GM19043 (cell line): ENCODE data around the gene GATAD1.
A peak's percentile ranks its signal among the peaks of the same experiment; 100 is the strongest.
"Not testable (repeated sequence)": the region's sequence is repeated elsewhere in the genome, so short reads cannot be mapped to it uniquely, and the experiment has no call there.

Experiments used
- ATAC-seq: cut with Tn5 transposase; IDR thresholded peaks from one replicate; pipeline ENCODE4 v1.9.1; 2021; ENCODE audit warnings: low read depth; ENCODE audit not compliant: unreplicated experiment

The GATAD1 gene, protein sequence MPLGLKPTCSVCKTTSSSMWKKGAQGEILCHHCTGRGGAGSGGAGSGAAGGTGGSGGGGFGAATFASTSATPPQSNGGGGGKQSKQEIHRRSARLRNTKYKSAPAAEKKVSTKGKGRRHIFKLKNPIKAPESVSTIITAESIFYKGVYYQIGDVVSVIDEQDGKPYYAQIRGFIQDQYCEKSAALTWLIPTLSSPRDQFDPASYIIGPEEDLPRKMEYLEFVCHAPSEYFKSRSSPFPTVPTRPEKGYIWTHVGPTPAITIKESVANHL

DNA sequence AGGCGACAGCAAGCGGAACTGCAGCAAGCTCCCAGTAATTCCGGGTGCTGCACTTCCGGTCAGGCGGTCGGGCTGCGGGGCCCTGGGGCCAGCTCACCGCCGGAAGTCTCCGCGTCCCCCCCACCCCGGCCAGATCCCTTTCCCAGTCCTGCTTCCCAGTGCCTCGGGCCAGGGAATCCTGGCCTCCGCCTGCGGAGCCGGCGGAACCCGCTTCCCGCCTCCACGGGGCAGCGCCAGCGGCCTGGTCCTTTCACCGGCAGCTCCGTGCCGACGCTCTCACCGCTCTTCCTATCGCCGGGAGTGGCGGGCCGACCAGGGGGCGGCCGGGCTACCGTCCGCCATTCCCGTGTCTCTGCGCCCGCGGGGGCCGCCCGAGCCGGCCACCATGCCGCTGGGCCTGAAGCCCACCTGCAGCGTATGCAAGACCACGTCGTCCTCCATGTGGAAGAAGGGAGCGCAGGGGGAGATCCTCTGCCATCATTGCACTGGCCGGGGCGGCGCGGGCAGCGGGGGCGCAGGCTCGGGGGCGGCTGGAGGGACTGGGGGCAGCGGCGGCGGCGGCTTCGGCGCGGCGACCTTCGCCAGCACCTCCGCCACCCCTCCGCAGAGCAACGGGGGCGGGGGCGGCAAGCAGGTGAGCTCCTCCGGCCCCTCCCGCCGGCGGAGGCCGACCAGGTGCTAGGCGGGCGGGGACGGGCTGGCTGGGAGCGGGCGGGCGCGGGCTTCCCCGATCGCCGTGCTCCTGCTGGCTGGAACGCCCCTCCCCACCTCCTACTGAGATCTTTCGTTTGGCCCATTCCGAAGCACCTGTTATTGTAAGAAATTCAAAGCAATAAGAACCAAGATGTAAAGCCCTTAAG, at the start of gene GATAD1:
Gene GATAD1 (plus strand): TSS at position 138 of the 860 bp plus-strand sequence. CDS start 248 bp downstream, at position 386.
- ATAC-seq: peak; percentile 84

DNA sequence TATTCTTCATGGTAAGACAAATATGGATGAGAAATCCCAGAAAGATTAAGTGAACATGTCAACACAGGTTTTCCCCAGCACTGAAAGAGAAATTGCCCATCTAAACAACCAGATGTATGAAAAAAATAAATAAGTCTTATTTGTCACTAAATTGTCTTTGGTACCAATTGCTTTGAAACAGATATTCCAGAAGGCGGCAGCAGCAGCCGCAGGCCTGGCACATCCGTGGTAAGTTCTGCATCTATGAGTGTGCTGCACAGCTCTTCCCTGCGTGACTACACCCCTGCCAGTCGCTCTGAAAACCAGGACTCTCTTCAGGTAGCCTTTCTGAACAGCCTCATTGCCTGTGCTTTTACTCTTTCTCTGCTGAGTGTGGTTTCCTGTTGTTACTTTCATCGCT, 49.7 kb upstream of the GATAD1 start:
- no peak for ATAC-seq

DNA sequence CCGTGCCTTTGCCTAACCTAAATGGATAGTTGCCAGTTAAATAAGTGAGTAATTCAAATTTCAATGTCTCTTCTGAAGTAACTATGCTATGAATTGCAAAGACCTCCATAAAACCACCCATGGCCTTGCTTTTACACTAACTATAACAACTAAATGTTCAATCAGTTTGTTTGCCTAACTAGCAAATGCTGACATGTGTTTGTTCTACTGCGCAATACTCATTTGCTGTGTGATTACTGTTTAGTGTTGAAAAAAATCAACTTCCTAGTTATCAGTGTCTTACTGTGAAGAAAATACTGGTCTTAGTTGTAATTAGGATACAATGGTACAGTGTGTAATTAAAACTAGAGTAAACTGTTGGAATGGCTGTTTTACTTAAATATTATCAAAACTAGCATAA, 47.3 kb upstream of the GATAD1 start:
- no peak for ATAC-seq

DNA sequence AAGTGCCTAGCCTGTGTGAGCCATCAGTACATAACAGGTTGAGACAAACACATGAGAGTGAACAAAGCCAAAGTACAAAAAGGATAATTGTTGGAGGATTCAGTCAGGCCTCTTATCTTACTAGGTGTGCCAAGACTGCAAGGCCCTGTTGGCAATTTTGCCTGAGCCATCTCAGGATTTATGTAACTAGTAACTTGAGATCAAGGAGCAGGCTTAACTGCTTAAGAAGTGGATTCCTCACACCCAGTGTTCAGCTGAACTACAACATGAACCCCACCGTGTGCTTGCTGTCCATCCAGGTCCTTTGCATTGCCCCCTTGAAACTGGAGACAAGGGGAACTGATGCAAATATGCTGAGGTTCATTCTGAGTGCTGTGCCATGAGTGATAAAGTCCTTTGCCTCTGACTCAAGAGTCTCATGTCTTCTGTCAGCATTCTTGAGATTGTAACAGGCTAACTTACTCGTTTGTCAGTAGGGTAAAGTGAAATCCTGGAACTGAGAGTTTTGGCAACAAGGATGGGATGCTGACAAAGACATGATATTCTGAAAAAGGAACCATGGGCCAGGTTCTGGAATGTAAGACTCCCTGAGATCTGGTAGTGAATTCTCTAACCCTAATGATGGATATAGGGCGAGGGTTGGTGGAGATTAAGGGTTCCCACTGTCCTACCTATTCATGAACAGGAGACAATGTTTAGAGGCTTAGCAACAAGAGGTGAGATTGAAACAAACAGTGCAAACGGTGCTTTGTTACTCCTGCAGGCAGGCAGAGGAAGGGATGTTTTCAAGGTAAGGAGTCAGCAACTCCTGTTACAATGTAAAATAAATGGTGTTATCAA, 44.1 kb upstream of the GATAD1 start:
- ATAC-seq: no peak

DNA sequence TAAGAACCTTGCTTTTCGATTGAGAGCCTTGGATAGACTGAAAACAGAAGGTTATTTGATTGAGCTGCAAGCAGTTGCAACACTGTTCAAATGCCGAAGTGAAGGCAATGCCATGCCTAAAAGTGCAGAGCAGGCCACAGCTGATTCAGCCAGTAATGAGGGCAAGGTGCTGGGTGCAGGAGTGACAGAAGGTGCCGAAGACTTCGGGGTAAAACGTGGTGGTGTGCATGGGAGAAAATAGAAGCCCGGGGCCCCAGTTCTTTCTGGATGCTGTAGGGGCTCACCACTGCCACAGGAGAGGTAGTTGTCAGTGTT, 43.6 kb upstream of the GATAD1 start:
- no peak for ATAC-seq

DNA sequence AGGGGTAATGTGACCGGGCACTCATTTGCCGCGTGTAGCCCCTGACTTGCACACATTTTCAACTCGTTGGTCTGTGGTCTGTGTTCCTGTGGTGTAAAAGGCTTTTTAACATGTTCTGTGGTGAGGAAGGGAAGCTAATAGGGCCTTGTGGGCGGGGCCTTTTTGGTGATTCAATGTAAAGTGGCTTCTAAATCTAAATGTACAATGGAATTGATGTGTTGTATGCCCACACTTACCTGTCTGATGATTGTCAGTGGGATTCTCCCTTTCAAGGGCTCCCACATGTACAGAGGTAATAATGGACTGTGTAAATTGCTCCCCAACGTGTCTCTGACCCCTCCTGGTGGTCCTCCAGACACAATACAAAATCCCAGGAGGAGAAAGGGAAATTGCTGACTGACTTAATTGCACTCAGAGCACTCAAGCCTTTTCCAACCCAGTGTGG, 43.1 kb upstream of the GATAD1 start:
- no peak for ATAC-seq

DNA sequence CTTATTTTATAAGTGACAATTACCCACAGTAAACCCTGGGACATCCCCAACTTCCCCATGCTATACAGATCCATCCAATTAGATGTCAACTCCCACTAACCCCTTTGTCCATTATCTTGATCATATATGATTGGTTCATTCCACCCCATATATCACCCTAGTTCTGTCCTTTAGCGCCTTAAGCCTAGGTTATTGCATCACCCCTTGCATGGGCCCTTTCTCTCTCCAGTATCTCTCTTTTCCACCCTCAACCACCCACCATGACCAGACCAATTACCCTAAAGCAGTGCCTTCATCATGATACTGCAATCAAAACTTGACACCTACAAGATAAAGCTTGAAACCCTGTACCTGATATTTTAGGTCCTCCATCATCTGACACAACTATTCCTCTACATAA, 37.9 kb upstream of the GATAD1 start:
- no peak for ATAC-seq

DNA sequence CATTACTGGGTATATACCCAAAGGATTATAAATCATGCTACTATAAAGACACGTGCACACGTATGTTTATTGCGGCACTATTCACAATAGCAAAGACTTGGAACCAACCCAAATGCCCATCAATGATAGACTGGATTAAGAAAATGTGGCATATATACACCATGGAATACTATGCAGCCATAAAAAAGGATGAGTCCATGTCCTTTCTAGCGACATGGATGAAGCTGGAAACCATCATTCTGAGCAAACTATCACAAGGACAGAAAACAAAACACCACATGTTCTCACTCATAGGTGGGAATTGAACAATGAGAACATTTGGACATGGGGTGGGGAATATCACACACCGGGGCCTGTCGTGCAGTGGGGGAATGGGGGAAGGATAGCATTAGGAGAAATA, 37.1 kb upstream of the GATAD1 start:
- not testable (repeated sequence) for ATAC-seq

DNA sequence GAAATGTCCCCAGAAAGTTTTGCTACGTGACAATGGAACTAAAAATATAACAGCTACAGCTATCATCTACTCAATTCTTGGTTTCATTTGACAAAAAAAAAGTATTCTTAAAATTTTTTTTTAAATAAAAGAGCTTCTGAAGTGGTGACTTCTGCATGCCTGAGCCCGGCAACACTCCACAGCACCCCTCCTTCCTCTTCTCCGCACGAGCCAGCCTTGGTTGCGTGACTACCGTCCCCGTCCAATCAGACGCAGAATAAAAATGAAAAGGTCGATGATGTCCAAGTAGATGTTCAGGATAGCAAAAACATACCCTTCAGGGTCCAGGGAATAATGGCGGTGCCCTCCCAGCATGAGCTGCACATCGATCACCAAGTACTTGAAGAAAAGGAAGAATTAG, 34.5 kb upstream of the GATAD1 start:
- ATAC-seq: no peak

DNA sequence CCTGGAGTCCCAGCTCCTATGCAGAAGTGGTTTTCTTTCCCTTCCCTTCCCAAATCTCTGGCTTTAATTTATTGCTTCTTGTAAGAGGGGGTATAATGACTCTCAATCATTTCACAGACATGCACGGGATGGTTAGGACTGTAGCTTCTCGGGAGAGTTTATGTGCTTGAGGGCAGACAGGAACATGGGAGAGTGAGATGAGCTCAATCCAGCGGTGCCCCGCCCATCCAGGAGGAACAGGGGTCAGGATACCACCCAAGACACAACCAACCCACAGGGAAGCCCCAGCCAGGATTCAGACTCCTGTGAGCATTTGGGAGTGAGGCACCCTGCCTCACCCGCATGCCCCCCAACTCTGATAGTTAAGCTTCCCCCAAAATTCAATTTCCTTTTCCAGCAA, 33.7 kb upstream of the GATAD1 start:
- ATAC-seq: no peak

DNA sequence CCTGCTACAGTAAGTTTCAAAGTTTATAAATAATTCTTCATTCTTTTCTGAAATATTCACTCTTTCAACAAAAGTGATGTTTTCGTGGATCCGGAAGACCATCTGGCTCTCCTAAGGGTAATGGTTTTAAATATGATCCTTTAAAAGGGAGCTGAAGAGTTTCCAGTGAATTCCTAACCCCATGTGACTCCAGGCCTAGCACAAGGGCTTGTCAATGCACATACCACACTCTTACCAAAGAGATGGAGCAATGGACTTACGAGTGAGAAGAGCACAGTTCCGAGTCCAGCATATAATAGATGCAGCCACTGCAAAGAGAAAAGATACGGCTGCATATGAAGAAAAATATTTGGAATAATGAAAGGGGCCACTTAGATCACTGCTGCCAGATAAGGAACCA, 32.1 kb upstream of the GATAD1 start:
- no peak for ATAC-seq

DNA sequence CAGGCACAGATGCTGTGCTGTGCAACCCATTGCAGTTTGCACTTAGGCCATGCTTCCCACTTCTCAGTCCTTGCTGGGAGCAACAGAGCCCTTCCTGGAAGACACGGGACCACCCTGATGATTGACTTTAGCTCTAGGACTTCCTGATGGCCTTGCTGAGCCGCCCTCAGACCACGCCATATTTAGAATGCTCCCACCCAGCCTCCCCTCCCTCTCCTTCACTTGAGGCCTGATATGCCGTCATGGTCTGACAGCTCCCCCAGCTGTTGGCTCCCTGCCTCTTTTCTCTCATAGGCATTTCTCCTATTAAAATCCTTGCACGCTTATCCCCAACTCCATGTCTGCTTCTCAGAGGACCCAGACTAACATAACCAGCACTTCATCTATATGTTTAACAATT, 29.4 kb upstream of the GATAD1 start:
- no peak for ATAC-seq

DNA sequence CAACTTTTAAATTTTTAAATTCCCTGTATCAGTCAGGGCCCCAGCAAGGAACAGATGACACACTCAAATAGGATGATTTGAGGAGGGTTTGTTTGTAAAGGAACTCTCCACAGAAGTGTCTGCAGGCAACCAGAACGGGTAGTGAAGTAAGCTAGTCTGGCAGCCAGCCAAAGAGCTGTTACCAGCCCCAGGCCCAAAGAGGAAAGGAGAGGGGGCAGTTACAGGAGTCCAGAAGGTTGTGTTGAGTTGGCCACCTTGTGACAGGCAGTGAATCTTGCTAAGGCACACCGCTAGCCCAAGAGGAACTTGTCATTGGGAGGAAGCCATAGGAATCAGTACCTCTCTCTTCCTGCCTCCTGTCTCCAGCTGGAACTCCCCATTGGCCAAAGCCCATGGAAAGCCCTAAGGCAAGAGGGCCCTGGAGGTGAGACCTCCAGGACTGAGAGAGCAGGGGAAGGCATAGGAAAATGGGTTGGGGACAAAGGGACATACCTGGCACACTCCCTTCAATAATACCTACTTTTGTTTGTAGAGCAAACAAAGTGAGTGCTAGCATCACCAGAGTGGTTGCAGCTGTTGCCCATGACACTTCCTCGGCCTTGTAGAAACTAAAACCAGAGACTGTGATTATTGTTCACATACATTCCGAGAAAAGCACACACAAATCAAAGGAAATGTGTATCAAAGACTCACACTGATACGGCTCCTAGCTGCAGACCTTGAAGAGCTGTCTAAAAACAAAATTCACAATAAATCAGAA, 25.4 kb upstream of the GATAD1 start:
- ATAC-seq: no peak

DNA sequence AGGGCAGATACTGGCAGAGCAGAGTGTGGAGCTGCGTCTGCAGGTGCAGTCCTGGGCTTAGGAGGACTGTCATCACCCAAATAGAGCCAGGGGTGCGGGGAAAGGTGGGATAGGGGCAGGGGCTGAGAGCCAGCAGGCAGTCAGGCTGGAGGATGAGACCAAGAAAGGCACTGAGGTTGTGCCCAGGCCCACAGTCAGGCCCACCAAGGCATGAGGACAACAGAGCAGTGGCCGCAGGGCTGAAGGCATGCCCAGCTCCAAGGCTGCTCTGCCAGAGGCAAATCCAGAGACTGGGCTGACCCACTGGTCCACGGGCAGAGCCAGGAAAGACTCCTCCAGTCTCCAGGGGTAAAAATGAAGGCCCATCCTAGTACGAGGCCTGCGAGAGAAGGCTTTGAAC, 24.4 kb upstream of the GATAD1 start:
- ATAC-seq: no peak

DNA sequence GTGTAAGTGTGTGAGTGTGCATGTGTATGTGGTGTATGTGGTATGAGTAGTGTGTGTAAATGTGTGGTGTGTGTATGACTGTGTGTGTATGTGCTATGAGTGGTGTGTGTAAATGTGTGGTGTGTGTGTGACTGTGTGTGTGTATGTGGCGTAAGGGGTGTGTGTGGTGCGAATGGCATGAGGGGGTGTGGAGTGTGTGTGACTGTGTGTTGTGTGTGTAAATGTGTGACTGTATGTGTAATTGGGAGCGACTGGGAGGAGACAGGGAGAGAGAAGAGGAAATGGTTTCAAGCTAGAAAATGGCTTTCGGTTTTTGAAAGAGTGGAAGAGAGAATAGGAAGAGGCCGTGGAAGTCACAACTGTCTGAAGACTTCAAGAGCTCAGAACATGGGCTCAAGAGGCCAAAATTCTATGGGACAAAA, 23.6 kb upstream of the GATAD1 start:
- ATAC-seq: no peak

DNA sequence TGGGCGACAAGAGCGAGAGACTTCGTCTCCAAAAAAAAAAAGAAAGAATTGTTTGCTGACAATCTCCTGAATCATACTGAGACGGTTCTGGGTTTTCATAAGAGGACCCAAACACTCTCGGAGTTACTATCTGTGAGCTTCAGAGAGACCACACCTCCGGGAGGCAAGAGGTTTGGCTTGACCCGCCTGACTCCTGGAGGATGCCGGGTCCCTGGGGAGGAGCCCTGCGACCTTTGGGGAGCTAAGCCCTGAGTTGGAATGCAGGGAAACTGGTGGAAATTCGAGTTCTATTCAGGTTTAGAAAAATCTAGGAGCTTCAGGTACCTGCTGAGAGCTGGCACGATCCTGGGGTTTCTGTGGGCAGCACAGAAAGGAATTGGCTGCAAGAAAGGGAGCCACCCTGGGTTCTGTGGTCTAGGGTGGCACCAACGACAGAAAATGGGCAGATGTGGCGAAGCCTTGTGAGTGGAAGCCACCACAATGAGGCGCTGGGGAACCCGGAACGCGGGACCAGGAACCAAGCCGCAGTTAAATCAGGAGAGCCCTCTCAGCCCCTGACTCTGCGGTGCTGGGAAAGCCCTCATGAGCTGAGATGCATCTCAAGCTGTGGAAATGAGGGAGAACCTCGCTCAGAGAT, 21.9 kb upstream of the GATAD1 start:
- no peak for ATAC-seq

DNA sequence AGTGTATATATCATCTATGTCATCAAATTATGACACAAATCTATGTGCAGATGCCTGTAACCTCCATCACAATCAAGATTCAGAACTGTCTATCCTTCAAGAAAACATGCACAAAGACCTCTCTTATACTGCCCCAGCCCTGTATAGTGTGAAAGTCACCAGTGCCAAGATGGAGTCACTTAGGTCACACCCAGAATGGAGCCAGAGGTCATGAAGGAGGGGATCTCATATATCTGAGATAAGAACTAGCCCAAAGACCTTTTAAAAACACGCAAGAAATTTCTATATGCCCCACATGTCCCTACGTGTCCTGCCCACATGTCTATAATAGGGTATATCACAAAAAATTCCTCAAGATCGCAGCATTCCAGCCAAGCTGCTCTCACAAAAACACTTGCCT, 20.1 kb upstream of the GATAD1 start:
- ATAC-seq: no peak

DNA sequence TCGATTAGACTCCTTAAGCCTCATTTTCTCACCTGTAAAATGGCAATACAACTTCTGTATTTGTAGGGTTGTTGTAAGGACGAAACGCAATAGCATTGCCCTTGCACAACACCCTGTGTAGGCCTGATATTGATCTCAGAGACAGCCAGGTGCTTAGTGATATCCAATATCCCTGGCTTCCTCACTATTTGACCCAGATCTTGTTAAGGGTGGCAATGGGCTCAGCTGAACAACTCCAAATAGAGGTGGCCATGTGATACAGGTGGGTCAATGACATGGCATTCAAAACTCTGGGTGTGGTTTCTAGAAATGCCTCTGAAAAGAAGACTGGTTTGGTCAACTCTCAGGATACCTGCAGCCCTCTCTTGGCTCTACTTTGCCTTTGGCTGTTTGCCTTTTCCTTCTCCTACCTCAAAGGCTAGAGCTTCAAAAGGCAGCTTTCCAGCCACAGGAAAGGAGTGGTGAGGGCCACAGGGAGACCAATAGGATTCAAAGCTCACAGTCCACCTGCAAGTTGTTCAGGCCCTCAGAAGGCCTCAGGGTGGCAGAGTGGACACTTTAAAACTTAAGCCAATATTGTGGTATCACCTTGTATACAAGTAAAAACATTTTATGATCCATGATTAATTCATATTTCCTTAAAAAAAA, 14.9 kb upstream of the GATAD1 start:
- ATAC-seq: no peak

DNA sequence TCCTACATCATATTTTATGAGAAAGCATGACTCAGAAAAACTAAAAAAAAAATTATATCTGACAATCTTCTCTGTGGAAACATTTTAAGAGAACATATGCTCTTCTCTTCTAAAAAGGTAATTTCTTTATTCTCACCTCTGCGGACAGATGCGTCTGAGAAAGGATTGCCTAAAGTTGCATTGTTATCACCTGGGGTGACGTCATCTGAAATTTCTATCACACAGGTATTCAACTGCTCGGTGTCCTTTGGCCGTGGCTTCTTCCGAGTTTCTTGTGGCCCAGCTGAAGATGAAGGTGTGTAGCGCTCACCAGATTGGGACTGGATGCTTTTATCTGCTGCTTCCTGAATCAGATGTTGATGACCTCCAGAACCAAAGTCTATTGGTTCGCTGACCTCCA, 14.3 kb upstream of the GATAD1 start:
- no peak for ATAC-seq

DNA sequence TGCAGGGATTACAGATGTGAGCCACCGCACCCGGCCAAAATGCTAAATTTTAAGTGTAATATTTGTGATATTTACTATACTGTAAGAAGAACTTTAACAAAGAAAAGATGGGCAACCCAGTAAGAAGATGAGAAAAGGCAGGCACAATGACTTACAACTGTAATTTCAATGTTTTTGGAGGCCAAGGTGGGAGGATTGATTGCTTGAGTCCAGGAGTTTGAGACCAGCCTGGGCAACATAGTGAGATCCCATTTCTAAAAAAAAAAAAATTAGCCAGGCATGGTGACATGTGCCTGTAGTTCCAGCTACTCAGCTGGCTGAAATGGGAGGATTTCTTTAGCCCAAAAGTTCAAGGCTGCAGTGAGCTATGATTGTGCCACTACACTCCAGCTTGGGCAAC, 11.7 kb upstream of the GATAD1 start:
- no peak for ATAC-seq
